Activated CD8-positive, alpha-beta memory T cell treated with anti-CD3 and anti-CD28 coated beads for 36 hours (primary cell): Measurements from ENCODE around the gene NGB. TPM values are rescaled to one million over a fixed set of nuclear protein-coding genes. Genes with fewer than 3 reads are reported as not detected.
"Not testable (repeated sequence)": the region's sequence is repeated elsewhere in the genome, so short reads cannot be mapped to it uniquely, and the experiment has no call there.

Experiments
- CTCF ChIA-PET: fragments of 350-600 bp; sonication (Branson Sonifier 250); formaldehyde crosslinking; loops from one replicate; lab custom pipeline; 2021; ENCODE audit warnings: antibody characterized with exemption; lab: Charles Lee
- POLR2A ChIA-PET: fragments of 350-600 bp; sonication (Branson Sonifier 250); formaldehyde crosslinking; loops from one replicate; lab custom pipeline; 2021; ENCODE audit warnings: antibody characterized with exemption; lab: Charles Lee
- total RNA-seq, 2 experiments: library from RNA; stranded (reverse); gene quantifications; one replicate each; pipeline ENCODE4 v1.2.3, GENCODE V29; 2021

The NGB gene
- total RNA-seq, 2 experiments from 2014 or later = not detected

GRCh38 chr14:77302926-77303325, 31.9 kb upstream of the NGB start:
- POLR2A ChIA-PET = interaction anchor here (1.2 to 2.6 kb wide), 2 partner anchors 13 to 18 kb away, joined by 5 to 12 read pairs; partner anchors contain the start of genes GSTZ1 and POMT2
- CTCF ChIA-PET = interaction anchor here (0.8 to 5.1 kb wide), 4 partner anchors 10 to 151 kb away, joined by 3 to 53 read pairs (median 5); partner anchors contain the start of genes GSTZ1 and POMT2

DNA sequence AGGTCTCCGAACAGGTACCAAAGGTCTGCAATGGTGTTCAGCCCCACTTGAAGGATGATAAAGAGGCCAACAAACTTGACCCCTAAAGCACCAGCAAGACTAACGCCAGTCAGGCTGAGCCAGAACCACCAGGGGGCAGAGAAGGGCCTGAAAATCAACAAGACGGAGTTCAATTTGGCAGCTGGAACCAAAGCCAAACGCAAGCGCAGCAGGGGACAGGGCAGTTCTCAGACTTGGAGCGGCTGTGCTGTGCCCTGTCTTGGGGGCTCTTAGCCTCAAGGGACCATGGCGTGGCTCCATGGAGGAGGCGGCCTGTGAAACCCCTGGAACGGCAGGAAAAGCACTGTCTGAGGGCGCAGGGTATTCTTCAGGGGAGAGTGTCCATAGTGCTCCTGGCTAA, 30.1 kb upstream of the NGB start:
- POLR2A ChIA-PET = no interaction called here
- CTCF ChIA-PET = interaction anchor here (0.8 to 5.1 kb wide), 6 partner anchors 9 to 25 kb away, joined by 4 to 53 read pairs (median 5); partner anchors contain the start of gene GSTZ1

DNA sequence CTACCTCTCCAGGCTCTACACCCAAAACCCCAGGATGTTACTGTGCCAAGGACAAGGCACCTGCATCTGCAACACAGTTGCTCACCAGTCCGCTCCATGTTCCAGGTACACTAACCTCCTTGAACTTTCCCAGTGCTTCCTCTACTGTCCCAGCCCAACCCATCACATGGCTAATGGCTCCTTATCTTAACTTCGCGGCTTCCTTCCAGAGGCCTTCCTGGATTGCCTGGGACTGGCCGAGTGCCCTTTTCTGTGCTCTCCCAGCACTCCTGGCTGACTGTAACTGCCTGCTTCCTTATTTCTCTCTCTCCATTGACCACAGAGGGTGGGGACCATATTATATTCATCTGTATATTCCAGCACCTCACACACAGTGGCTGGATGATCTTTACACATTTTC, 28.8 kb upstream of the NGB start:
- POLR2A ChIA-PET = no interaction called here

GRCh38 chr14:77296906-77297305, 25.9 kb upstream of the NGB start:
- POLR2A ChIA-PET = interaction anchor here (0.6 kb wide), 1 partner anchor 24 kb away, joined by 3 read pairs; the partner anchor contains the start of genes GSTZ1 and POMT2

More for the DNA sequence above, 28.8 kb upstream of the NGB start:
- CTCF ChIA-PET = no interaction called here

DNA sequence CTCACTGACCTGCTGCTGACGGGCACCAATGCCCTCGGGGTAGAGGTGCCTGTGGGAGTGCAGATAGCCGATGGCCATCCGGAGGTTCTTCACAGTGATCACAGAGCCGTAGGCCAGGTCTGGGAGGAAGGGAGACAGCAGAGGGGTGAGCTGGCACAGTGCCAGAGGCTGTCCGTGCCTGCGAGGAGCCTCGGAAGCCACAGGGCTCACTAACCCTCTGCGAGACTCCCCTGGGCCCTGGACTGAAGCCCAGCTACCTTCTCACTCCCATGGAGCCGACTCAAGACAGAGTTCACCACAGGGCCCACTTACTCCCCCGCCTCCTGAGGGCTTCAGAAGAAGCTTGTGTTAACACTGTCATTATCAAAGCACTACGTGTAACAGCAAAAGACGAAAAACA, 25.1 kb upstream of the NGB start:
- CTCF ChIA-PET = interaction anchor here (1.6 kb wide), 1 partner anchor 20 kb away, joined by 5 read pairs; no protein-coding TSS in a partner anchor

More at GRCh38 chr14:77296906-77297305, 25.9 kb upstream of the NGB start:
- CTCF ChIA-PET = interaction anchor here (0.6 to 1.6 kb wide), 3 partner anchors 19 to 155 kb away, joined by 3 to 5 read pairs (median 4); partner anchors contain the start of gene ZDHHC22

GRCh38 chr14:77290705-77291104, 19.7 kb upstream of the NGB start:
- CTCF ChIA-PET = no interaction called here
- POLR2A ChIA-PET = no interaction called here

More for the DNA sequence above, 25.1 kb upstream of the NGB start:
- POLR2A ChIA-PET = no interaction called here

- ChIA-PET POLR2A (no interaction called here), CTCF (no interaction called here)
Observed at GRCh38 chr14:77286576-77286975, 15.6 kb upstream of the NGB start.

DNA sequence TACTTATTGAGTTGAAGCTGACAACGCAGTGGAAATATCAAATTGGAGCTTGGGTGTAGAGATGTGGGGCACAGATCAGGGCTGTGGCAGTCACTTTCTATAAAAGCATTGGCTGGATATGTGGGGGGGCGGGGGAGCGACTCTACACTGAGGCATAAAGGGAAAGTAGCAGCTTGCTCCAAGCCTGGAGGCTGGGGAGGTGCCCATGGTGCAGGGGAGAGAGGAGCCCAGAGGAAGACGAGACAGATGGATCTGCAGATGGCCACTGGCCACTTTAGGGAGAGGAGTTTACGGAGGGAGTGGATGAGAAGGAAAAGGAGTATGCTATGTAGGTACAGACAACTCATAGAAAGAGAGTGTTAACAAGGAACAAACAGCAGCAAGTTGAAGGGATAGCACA, 13.5 kb upstream of the NGB start:
- POLR2A ChIA-PET = no interaction called here
- CTCF ChIA-PET = no interaction called here

DNA sequence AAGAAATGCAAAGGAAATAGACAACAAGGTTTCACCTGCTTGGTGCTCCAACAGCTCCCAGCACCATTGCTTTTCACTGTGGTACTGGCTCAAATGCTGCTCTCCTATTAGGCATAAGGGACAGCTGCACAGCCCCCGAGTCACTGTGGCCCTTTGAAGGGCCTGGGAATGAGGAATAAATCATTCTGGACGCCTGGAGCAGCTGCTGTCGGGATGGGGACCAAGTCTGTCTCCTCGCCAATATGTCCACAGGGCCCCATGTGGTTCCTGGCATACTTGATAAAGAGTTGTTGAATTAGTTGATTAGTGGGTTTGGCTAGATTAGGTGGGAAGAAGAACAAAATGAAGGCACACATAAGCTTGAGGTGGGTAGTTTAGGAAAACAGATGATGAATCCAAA, 13.1 kb upstream of the NGB start:
- CTCF ChIA-PET = no interaction called here
- POLR2A ChIA-PET = no interaction called here

- POLR2A ChIA-PET = no interaction called here
- CTCF ChIA-PET = no interaction called here
Observed at GRCh38 chr14:77281852-77282410, 10.9 kb upstream of the NGB start.

GRCh38 chr14:77280921-77281320, 9.9 kb upstream of the NGB start:
- POLR2A ChIA-PET = not testable (repeated sequence)
- CTCF ChIA-PET = interaction anchor here (0.8 kb wide), 1 partner anchor 23 kb away, joined by 4 read pairs; no protein-coding TSS in a partner anchor

GRCh38 chr14:77279719-77280118, 8.7 kb upstream of the NGB start:
- ChIA-PET CTCF (interaction anchor here (1.1 kb wide), 1 partner anchor 36 kb away, joined by 3 read pairs; no protein-coding TSS in a partner anchor), POLR2A (no interaction called here)

DNA sequence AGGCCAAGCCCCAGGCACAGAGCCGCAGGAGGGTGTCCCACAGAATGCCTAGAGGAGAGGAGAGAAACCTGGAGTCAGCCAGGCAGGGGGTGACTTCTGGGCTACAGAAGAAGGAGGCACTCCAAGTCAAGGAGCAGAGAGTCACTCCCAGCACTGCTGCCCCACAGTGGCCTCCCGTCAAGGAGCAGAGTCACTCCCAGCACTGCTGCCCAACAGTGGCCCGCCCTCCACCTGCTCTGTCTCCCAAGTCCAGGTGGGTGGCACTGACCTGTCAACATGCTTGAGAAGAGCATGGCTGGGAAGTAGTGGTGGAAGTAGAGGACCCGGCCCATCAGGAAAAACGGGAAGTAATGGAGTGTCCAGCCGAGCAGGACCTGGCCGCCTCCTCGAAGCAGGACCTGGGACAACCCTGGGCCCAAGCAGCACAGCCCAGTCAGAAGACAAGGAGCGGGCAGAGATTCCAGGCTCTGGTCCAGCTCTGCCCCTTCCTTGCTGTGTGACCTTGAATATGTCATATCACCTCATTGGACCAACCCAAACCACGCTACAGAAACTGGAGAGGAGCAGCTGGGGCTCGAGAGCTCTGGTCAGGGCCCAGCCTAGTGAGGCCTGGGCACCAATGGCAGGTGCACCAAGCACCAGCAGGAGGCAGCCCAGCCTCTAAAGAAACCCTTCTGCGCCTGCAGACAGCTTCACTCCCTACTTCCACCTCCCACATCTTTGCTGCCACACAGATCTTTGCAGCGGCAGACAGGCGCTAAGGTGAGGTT, 7.6 kb upstream of the NGB start:
- ChIA-PET CTCF (interaction anchor here (1.1 kb wide), 1 partner anchor 37 kb away, joined by 3 read pairs; no protein-coding TSS in a partner anchor), POLR2A (no interaction called here)

DNA sequence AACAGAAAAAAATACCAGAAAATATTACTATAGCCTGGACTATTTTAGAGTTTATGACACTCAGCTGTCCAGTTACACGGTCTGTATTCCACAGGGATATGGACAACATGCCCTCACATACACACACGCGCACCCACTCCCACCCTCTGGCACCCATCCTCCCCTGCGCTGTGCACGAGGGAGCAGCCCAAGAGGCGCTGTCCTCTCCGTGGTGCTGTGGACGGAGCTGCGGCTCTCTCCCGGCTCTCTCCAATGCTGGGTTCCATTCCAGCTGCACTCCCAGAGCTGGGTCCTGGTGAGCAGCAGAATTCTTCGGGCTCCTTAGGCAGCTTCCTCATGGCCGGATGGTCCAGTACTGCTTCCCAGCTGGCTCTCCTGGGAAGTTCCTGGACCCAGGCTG, 6.0 kb upstream of the NGB start:
- POLR2A ChIA-PET = no interaction called here
- CTCF ChIA-PET = no interaction called here

DNA sequence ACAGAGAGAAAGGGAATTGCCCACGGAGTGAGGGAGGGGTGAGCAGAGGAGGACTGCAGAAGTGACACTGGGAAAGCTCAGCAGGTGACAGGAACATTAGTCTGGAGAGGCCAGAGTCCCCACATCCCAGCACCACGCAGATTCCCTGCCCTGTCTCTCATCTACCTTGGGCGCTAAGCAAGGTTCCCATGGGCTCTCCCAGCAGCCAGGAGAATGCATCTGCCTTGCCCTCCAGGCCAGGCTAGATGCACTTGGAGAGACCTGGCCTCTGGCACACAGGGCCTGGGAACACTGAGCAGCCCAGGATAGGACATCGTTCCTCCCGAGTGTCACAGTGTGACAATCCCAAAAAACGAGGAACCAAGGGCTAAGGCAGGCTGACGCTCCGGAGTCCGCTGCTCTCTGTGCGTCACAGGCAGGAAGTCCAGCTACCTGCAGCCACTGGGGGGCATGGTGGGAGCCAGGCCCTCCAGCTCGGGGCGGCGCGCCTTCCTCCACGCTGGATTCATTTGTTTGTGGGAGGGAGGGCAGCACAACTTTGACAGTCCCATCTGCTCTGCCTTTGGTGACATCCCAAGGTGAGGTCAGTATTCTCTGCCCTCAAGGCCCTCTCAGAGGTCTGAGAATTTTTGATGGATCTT, 5.4 kb upstream of the NGB start:
- ChIA-PET POLR2A (no interaction called here), CTCF (no interaction called here)

DNA sequence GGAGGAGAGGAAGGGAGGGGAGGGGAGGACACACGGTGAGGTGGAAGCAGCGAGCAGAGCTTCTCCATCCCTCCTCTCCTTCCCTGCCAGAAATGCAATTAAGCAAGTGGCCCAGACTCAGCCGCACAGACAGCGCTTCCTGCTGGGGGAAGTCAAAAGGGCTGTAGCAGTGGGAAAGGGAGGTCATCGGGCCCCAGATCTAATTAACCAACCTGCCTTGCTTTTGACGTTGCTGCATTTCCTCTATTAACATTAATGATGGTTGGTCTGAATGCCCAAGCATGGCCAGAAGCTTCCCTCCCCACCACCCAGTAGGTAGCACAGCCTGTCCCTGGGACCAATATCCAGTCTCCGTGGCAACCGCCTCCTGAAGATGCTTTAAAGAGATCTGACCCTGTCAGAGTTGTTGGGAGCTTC, 4.6 kb upstream of the NGB start:
- POLR2A ChIA-PET = no interaction called here

GRCh38 chr14:77275041-77275580, 4.1 kb upstream of the NGB start:
- POLR2A ChIA-PET = no interaction called here
- CTCF ChIA-PET = no interaction called here

More for the DNA sequence above, 4.6 kb upstream of the NGB start:
- CTCF ChIA-PET = no interaction called here

DNA sequence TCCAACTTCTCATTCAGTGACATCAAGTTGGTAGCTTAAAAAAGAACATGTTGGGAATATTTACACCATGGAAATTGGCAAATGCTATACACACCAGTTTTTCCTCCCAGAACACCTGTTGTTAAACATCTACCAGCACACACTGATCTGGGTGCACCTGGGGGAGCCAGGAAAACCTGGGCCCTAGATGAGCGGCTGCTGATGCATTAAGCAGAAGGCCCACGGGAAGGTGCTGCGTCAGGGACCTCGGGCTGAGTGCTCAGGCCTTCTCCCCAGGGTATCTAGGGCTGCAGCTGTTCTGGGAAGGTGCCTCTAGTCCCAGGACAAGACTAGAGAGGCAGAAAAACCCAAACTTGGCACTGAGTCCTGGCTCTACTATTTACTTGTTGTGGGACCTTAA, 2.8 kb upstream of the NGB start:
- POLR2A ChIA-PET = no interaction called here
- CTCF ChIA-PET = no interaction called here

DNA sequence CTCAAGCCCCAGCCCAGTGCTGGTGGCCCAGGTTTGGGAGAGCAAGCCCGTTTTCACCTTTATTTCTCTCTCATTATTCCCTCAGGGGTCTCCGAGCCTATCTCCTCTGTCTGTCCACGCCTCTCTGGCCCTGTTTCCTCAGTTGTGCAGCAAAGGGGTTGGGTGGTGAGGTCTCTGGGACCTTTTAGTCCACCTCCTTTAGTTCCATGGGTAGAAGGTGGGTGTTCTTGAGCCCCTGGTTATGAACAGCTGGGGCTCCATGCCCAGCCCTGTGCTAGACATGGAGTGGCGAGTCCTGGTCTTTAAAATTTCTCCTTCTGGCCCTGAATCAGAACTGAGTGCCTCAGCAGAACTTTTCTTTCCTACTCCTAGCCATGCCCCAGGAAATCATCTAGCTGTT, 1.3 kb upstream of the NGB start:
- ChIA-PET POLR2A (no interaction called here), CTCF (no interaction called here)
